ENCODE measurements around the gene SPAG17.

GRCh38 chr1:118148034-118148433, 37.0 kb downstream of the SPAG17 start:
- no peak for TF ChIP-seq CTCF (conservative IDR thresholded peaks at IDR 0.05 in 1 of 2, IDR thresholded peaks at IDR 0.05 in 1 of 2; ENCODE audit: low read depth in 1 of 2, low read length in 2 of 2)
- TF ChIP-seq EZH2 (IDR thresholded peaks at IDR 0.05; ENCODE audit: low read length, missing control alignments): no peak
